DMS 273 (cell line): ENCODE results near the gene CLIP4.

Source experiments
- DNase-seq: peaks from one replicate; lab custom pipeline; 2025; ENCODE audit not compliant: unreplicated experiment; lab: John Stamatoyannopoulos, UW

The CLIP4 gene

GRCh38 chr2:29218550-29219125, 103.4 kb downstream of the CLIP4 start:
- DNase-seq: no peak

- DNase-seq: no peak
Measured at GRCh38 chr2:29219374-29219773, 104.2 kb downstream of the CLIP4 start.

GRCh38 chr2:29220506-29221270, 105.5 kb downstream of the CLIP4 start:
- DNase-seq: no peak

GRCh38 chr2:29222381-29223179, 107.4 kb downstream of the CLIP4 start:
- DNase-seq: no peak

GRCh38 chr2:29223257-29223656, 108.0 kb downstream of the CLIP4 start:
- DNase-seq: no peak

GRCh38 chr2:29223851-29224692, 108.9 kb downstream of the CLIP4 start:
- peak; percentile 74 for DNase-seq

- peak; percentile 32 for DNase-seq
Measured at GRCh38 chr2:29224693-29225551, 109.7 kb downstream of the CLIP4 start.

- DNase-seq: no peak
Measured at GRCh38 chr2:29225814-29226213, 110.6 kb downstream of the CLIP4 start.

- no peak for DNase-seq
Measured at GRCh38 chr2:29226375-29226774, 111.2 kb downstream of the CLIP4 start.

- no peak for DNase-seq
Measured at GRCh38 chr2:29226808-29227207, 111.6 kb downstream of the CLIP4 start.

GRCh38 chr2:29227935-29228675, 112.9 kb downstream of the CLIP4 start:
- DNase-seq: no peak

GRCh38 chr2:29228947-29229346, 113.7 kb downstream of the CLIP4 start:
- DNase-seq: no peak

GRCh38 chr2:29229640-29230039, 114.4 kb downstream of the CLIP4 start:
- no peak for DNase-seq

GRCh38 chr2:29232041-29232440, 116.8 kb downstream of the CLIP4 start:
- no peak for DNase-seq

GRCh38 chr2:29233428-29233827, 118.2 kb downstream of the CLIP4 start:
- no peak for DNase-seq

- DNase-seq: no peak
Measured at GRCh38 chr2:29235411-29235810, 120.2 kb downstream of the CLIP4 start.

GRCh38 chr2:29236074-29236473, 120.9 kb downstream of the CLIP4 start:
- no peak for DNase-seq

GRCh38 chr2:29238497-29238896, 123.3 kb downstream of the CLIP4 start:
- DNase-seq: peak; percentile 63
